ENCODE data around the gene NFE2L2. TPM values are rescaled to one million over a fixed set of nuclear protein-coding genes. Genes with fewer than 3 reads are reported as not detected.

NFE2L2 gene
- 232 and 237 TPM in 2 replicates for total RNA-seq

DNA sequence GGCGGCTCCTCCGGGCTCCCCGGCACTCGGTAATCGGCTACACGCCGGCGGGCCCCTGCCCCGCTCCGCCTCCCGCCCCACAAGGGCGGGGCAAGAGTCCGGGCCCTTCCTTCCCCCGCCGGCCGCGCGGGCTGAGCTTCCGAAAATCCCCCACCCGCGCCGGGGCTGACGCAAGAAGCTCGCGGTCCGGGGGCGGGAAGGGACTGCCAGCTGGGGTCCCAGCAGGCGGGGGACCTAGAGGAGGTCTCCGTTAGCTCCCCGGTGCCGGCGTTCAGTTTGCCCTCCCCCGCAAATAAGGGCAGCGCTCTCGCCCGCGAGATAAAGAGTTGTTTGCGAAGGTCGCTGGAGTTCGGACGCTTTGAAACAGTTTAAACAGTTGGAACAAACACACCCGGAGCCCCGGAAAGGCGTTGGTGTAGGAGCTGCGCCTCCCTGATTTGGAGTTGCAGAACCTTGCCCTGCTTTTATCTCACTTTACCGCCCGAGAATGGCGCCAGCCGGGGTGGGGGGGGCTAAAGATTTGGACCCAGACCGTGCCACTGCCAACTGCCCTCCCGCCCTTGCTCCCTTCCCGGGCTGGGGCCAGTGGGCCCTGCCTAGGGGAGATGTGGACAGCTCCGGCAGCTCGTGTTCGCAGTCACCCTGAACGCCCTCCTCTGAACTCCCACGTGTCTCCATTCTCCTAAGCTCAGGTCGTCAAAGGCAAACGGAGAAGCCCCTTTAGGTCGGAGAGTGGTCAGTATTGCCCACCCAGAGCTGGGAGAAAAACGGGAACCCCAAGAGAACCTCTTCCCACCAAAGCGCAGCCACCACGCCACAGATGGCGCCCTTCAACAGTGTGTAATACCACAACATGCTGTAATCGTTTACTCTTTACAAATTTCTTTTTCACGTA is at the start of gene NFE2L2:
Gene NFE2L2 (minus strand): TSS at position 35 of the 895 bp plus-strand sequence. CDS start 151 bp downstream, outside the sequence.

DNA sequence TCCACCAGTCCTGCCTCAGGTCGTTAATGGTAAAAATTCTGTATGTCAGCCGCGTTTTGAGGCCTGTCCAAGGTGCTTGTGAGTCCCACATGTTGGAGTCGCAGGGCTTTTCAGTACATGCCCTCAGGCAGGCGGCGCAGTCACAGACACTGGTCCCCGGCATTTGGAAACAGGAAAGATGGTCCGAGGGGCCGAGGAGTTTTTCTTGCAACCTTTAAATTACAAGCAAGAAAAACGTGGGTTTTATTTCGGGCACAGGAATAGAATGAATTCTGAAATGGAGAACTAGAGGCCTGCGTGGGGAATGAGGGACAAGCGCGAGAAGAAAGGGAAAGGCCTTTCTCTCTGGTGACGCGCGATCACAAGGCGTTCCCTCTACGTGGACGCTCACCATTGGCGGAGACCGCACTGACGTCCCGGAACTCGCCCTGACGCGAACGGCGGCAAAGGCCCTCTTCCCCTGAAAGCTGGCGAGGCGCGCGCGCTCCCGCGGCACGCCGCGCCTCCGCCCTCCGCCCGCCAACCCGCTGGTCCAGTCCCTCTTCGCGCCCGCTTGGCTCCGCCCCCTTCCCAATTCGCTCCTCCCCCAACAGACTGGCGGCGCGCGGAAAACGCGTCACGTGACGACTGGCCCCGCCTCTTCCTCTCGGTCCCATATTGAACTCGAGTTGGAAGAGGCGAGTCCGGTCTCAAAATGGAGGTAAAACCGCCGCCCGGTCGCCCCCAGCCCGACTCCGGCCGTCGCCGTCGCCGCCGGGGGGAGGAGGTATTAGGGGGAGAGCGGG is 52.2 kb downstream of the NFE2L2 start, which contains the start of gene HNRNPA3:
Gene HNRNPA3 (plus strand): TSS at position 689 of the 785 bp plus-strand sequence. CDS start 6 bp downstream, at position 695.

Other genes starting within 250 kb of the NFE2L2 start
- 28.9 and 29.9 TPM in 2 replicates for gene HNRNPA3, start 51.9 kb downstream of the NFE2L2 start, total RNA-seq
- gene AGPS, start 128.0 kb upstream of the NFE2L2 start, total RNA-seq = 26.4 and 46.6 TPM in 2 replicates